GM18519 (cell line): Measurements from ENCODE around the gene YDJC.
"Not testable (repeated sequence)": the region's sequence is repeated elsewhere in the genome, so short reads cannot be mapped to it uniquely, and the experiment has no call there.

Source experiments
- ATAC-seq: cut with Tn5 transposase; IDR thresholded peaks from one replicate; pipeline ENCODE4 v1.9.1; 2021; ENCODE audit warnings: mild to moderate bottlenecking, moderate library complexity; ENCODE audit not compliant: unreplicated experiment, low FRiP score

The YDJC gene

GRCh38 chr22:21634844-21635243, 5.0 kb upstream of the YDJC start:
- ATAC-seq: no peak

- no peak for ATAC-seq
Observed at GRCh38 chr22:21634081-21634480, 4.3 kb upstream of the YDJC start.

- no peak for ATAC-seq
Observed at GRCh38 chr22:21633481-21633880, 3.7 kb upstream of the YDJC start.

GRCh38 chr22:21632931-21633330, 3.1 kb upstream of the YDJC start:
- ATAC-seq: no peak

- no peak for ATAC-seq
Observed at GRCh38 chr22:21632237-21632895, 2.5 kb upstream of the YDJC start, which contains the start of gene CCDC116. TSS of gene CCDC116 (plus strand) at chr22:21632760. CDS start at chr22:21633182, 422 bp downstream.

- ATAC-seq: no peak
Observed at GRCh38 chr22:21631025-21631424, 1.2 kb upstream of the YDJC start.

- ATAC-seq: no peak
Observed at GRCh38 chr22:21628386-21629254, 1.2 kb downstream of the YDJC start.

- no peak for ATAC-seq
Observed at GRCh38 chr22:21626735-21627469, 2.9 kb downstream of the YDJC start.

GRCh38 chr22:21626073-21626734, 3.6 kb downstream of the YDJC start:
- no peak for ATAC-seq

- no peak for ATAC-seq
Observed at GRCh38 chr22:21624880-21625791, 4.7 kb downstream of the YDJC start.

- no peak for ATAC-seq
Observed at GRCh38 chr22:21624120-21624879, 5.5 kb downstream of the YDJC start.

GRCh38 chr22:21623648-21623970, 6.2 kb downstream of the YDJC start:
- ATAC-seq: no peak

- ATAC-seq: no peak
Observed at GRCh38 chr22:21622919-21623647, 6.7 kb downstream of the YDJC start.

- ATAC-seq: no peak
Observed at GRCh38 chr22:21622011-21622918, 7.6 kb downstream of the YDJC start.

GRCh38 chr22:21621025-21621424, 8.8 kb downstream of the YDJC start:
- no peak for ATAC-seq

GRCh38 chr22:21617337-21617736, 12.5 kb downstream of the YDJC start:
- ATAC-seq: not testable (repeated sequence)

GRCh38 chr22:21615731-21616130, 14.1 kb downstream of the YDJC start:
- ATAC-seq: no peak
